Activated CD8-positive, alpha-beta memory T cell treated with anti-CD3 and anti-CD28 coated beads, Interleukin-2, amount 10 ng/mL, durations not matched to agents 7 days and 5 days (primary cell): Measurements from ENCODE around the gene CAMKMT. TPM values are rescaled to one million over a fixed set of nuclear protein-coding genes. Genes with fewer than 3 reads are reported as not detected.

ENCODE experiments used
- ATAC-seq: fragments of 150-1000 bp; cut with Tn5 transposase; one replicate; pipeline ENCODE4 v1.10.0; 2021; ENCODE audit warnings: moderate library complexity
- CTCF ChIA-PET: fragments of 350-600 bp; sonication (Branson Sonifier 250); formaldehyde crosslinking; loops from one replicate; lab custom pipeline; 2021; ENCODE audit warnings: antibody characterized with exemption; lab: Charles Lee
- DNase-seq: peaks from one replicate; pipeline ENCODE4 v3.0.0-alpha.2; 2020
- H3K27ac Mint-ChIP-seq: one replicate; pipeline ENCODE4 v1.8.0; 2021; ENCODE audit warnings: mild to moderate bottlenecking, mixed read lengths
- H3K27me3 Mint-ChIP-seq: one replicate; pipeline ENCODE4 v1.8.0; 2021; ENCODE audit warnings: mixed read lengths
- H3K36me3 Mint-ChIP-seq: one replicate; pipeline ENCODE4 v1.8.0; 2021; ENCODE audit warnings: mild to moderate bottlenecking, mixed read lengths
- H3K4me1 Mint-ChIP-seq: one replicate; pipeline ENCODE4 v1.8.0; 2021; ENCODE audit warnings: mixed read lengths
- H3K4me3 Mint-ChIP-seq: one replicate; pipeline ENCODE4 v1.8.0; 2021; ENCODE audit warnings: mild to moderate bottlenecking, moderate library complexity, mixed read lengths
- H3K9me3 Mint-ChIP-seq: one replicate; pipeline ENCODE4 v1.8.0; 2022; ENCODE audit warnings: low read depth, mixed read lengths
- total RNA-seq, 2 experiments: library from RNA; stranded (reverse); gene quantifications; one replicate each; pipeline ENCODE4 v1.2.3, GENCODE V29; 2021

The CAMKMT gene
- total RNA-seq, 2 experiments from 2014 or later = 12.8 to 13.3 TPM

GRCh38 chr2:44772669-44773378 is 411.1 kb downstream of the CAMKMT start:
- no peak for ATAC-seq
- DNase-seq = no peak
- Mint-ChIP-seq H3K27me3 (peaks cover 12% of the 10 kb centered on the region), H3K27ac (no peak overlapping the region), H3K9me3 (no peaks in the 10 kb centered on the region), H3K4me1 (no peaks in the 10 kb centered on the region), H3K36me3 (no peaks in the 10 kb centered on the region), H3K4me3 (no peak overlapping the region)
- CTCF ChIA-PET = no interaction called here

DNA sequence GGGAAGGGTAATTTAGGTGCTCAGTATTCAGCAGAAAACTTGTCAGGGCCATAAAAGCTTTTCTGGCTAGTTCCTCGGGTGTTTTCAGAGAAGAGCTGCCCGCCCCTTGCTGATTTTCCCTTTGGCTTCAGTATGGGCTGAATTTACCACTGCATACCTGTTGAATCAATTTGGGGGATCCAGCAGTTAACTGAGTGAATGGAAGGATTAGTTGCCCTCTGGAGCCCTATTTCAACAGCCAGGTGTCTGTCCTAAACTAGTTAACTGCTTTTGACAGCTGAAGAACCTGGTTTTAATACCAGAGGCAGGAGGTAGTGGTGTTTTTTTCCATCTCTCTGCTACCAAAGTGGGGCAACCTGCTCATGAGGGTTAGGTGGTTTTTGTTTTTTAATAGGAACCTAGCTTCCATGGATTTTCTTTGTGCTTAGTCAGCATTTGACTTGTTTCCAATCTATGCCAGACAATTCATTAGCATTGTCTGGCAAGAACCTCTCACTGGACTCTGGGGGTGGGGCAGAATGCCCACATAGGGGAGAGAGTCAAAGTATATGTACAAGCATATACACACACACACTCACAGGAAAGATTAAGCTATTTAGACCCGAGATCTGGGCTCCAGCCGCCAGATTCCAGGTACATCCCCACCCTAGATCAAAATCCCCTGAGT is 413.2 kb downstream of the CAMKMT start:
- DNase-seq = no peak
- no peak for ATAC-seq
- Mint-ChIP-seq H3K4me1 (no peaks in the 10 kb centered on the region), H3K27ac (no peak overlapping the region), H3K9me3 (no peaks in the 10 kb centered on the region), H3K4me3 (no peak overlapping the region), H3K27me3 (no peaks in the 10 kb centered on the region), H3K36me3 (peaks cover 4% of the 10 kb centered on the region)
- CTCF ChIA-PET = no interaction called here

DNA sequence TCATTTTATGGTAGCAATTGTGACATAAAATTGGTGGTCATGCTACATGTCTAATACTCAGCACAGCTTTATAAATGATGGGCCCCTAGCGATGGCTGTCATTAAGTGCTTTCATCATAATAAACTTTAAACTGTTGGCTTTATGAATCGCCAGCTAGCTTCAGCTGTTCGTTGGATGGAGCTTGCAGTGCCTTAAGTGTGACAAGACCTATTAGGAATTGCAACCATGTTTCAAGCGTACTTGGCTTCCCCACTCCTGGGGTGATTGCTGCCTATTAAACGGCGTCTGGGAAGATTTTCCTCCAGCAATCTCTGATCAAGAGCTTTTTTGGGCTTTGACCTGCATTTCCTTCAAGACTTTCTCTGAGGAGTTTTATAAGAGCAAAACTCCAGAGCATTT is 415.3 kb downstream of the CAMKMT start:
- peaks cover 5% of the 10 kb centered on the region for H3K36me3 Mint-ChIP-seq
- no peak overlapping the region for H3K27ac Mint-ChIP-seq
- no peak overlapping the region for H3K4me3 Mint-ChIP-seq
- no peak for DNase-seq
- H3K4me1 Mint-ChIP-seq = no peaks in the 10 kb centered on the region
- H3K27me3 Mint-ChIP-seq = no peaks in the 10 kb centered on the region
- H3K9me3 Mint-ChIP-seq = no peaks in the 10 kb centered on the region
- no peak for ATAC-seq
- CTCF ChIA-PET = interaction anchor here (0.6 kb wide), 1 partner anchor 34 kb away, joined by 5 read pairs; no protein-coding TSS in a partner anchor

- Mint-ChIP-seq H3K9me3 (no peaks in the 10 kb centered on the region), H3K27me3 (no peaks in the 10 kb centered on the region), H3K4me1 (no peaks in the 10 kb centered on the region), H3K27ac (no peak overlapping the region), H3K36me3 (peaks cover 5% of the 10 kb centered on the region), H3K4me3 (no peak overlapping the region)
- ATAC-seq = no peak
- CTCF ChIA-PET = no interaction called here
- DNase-seq = no peak
Measured at GRCh38 chr2:44777537-44777936, 415.8 kb downstream of the CAMKMT start.

- CTCF ChIA-PET = no interaction called here
- Mint-ChIP-seq H3K4me3 (no peak overlapping the region), H3K27ac (no peak overlapping the region), H3K36me3 (peaks cover 5% of the 10 kb centered on the region), H3K27me3 (no peaks in the 10 kb centered on the region), H3K4me1 (no peaks in the 10 kb centered on the region), H3K9me3 (no peaks in the 10 kb centered on the region)
- DNase-seq (no peak), ATAC-seq (no peak)
Measured at GRCh38 chr2:44778221-44778654, 416.5 kb downstream of the CAMKMT start.

DNA sequence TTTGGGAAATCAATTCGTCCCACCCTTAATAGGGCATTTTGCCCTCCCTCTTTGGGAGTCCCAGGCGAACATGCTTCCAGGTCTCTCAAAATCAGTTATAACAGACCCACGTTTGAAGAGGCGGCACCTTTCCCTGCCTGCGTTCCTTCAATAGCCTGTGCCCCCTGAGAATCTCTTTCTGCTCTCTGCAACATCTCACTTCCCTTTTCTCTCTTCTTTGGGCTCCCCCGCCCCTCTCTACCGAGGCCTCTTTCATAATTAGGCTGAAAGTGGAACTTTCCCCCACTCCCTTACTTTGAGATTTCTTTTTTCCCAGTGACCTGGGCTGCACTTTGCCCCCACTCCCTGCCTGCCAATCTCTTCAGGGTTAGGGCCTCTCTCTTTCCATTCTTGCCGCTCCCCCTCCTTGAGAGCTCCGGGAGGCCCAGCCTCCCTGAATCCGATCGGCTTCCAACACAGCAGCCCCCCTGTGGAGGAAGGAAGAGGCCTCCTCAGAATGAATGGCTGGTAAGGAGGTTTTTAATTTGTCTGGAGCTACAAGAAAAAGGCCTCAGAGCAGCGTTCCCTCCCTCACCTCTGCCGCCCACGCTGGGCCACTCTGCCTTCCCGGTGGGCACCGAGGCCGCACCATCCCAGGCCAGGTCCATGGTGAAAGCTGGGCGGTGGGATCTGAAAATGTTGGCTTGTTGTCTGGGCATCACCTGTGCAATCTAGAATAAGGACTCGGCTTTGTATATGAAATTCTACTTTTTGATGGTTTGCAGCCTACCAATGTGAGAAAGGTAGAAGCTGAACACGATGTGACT is 417.1 kb downstream of the CAMKMT start:
- DNase-seq (no peak), ATAC-seq (no peak)
- Mint-ChIP-seq H3K4me3 (no peak overlapping the region), H3K36me3 (peaks cover 5% of the 10 kb centered on the region), H3K4me1 (no peaks in the 10 kb centered on the region), H3K27me3 (no peaks in the 10 kb centered on the region), H3K27ac (no peak overlapping the region), H3K9me3 (no peaks in the 10 kb centered on the region)
- CTCF ChIA-PET = no interaction called here

- H3K27ac Mint-ChIP-seq = no peak overlapping the region
- no peaks in the 10 kb centered on the region for H3K27me3 Mint-ChIP-seq
- peaks cover 5% of the 10 kb centered on the region for H3K36me3 Mint-ChIP-seq
- H3K4me1 Mint-ChIP-seq = no peaks in the 10 kb centered on the region
- no peak for DNase-seq
- ATAC-seq = no peak
- CTCF ChIA-PET = no interaction called here
- no peak overlapping the region for H3K4me3 Mint-ChIP-seq
- no peaks in the 10 kb centered on the region for H3K9me3 Mint-ChIP-seq
Measured at GRCh38 chr2:44779793-44780192, 418.0 kb downstream of the CAMKMT start.

GRCh38 chr2:44780406-44780805 is 418.7 kb downstream of the CAMKMT start:
- CTCF ChIA-PET = no interaction called here
- Mint-ChIP-seq H3K4me3 (no peak overlapping the region), H3K9me3 (no peaks in the 10 kb centered on the region), H3K27me3 (no peaks in the 10 kb centered on the region), H3K27ac (no peak overlapping the region), H3K36me3 (peaks cover 5% of the 10 kb centered on the region), H3K4me1 (no peaks in the 10 kb centered on the region)
- DNase-seq = no peak
- ATAC-seq = no peak

DNA sequence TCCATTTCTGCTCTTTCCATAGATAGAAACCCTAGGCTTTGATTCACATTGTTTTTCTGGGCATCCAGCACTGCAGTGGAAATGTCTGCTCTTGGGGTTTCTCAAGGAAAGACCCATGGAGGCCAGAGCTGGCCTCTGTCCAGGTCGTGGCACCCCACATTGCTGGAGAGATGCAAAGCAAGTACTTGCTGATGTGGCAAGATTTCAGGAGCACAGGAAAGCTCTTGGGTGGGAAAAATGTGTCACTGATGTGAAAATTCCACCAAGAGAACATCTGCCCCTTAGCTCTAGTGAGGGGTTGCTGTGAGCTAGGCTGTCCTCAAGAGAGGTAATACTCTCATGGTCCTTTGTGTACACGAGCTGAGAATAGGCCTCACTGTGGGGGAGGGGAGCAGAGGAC is 423.7 kb downstream of the CAMKMT start:
- no peaks in the 10 kb centered on the region for H3K4me1 Mint-ChIP-seq
- peaks cover 2% of the 10 kb centered on the region for H3K36me3 Mint-ChIP-seq
- CTCF ChIA-PET = no interaction called here
- H3K9me3 Mint-ChIP-seq = no peaks in the 10 kb centered on the region
- ATAC-seq (no peak), DNase-seq (no peak)
- H3K27me3 Mint-ChIP-seq = peaks cover 4% of the 10 kb centered on the region
- H3K27ac Mint-ChIP-seq = no peak overlapping the region
- H3K4me3 Mint-ChIP-seq = no peak overlapping the region

DNA sequence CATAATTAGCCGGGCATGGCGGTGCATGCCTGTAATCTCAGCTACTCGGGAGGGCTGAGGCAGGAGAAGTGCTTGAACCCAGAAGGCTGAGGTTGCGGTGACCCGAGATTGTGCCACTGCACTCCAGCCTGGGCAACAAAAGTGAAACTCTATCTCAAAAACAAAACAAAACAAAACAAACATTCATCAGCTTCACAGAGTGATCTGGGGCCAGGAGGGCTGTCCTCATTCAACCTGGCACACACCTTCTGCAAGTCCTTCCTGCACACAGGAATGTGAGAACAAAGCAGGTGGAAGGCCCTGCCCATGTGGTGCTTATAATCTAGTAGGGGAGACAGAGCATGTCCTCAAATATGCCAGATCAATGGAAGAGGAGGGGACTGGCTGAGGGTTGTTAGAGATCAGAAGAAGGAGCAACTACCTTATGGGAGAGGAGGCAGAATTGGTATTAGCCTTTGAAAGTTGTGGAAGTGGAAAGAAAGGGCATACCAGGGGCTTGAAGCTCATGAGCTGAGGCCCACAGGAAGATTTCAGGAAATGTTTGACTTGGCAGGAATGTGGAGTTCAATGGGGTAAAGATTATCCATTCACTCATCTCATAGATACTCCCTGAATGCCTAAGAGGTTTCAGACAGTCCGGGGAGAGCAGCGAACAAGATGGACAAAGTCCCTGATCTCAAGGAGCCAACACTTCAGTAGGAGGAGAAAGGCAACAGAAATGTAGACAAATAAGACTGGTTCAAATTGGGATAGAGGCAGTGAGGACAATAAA is 424.5 kb downstream of the CAMKMT start:
- no peak overlapping the region for H3K4me3 Mint-ChIP-seq
- no peaks in the 10 kb centered on the region for H3K36me3 Mint-ChIP-seq
- CTCF ChIA-PET = no interaction called here
- DNase-seq (no peak), ATAC-seq (no peak)
- H3K27ac Mint-ChIP-seq = no peak overlapping the region
- no peaks in the 10 kb centered on the region for H3K4me1 Mint-ChIP-seq
- H3K9me3 Mint-ChIP-seq = no peaks in the 10 kb centered on the region
- H3K27me3 Mint-ChIP-seq = peaks cover 4% of the 10 kb centered on the region

- CTCF ChIA-PET = no interaction called here
- Mint-ChIP-seq H3K4me1 (no peaks in the 10 kb centered on the region), H3K27ac (no peak overlapping the region), H3K4me3 (no peak overlapping the region), H3K27me3 (peaks cover 4% of the 10 kb centered on the region), H3K36me3 (no peaks in the 10 kb centered on the region), H3K9me3 (no peaks in the 10 kb centered on the region)
- ATAC-seq = no peak
- no peak for DNase-seq
Measured at GRCh38 chr2:44786817-44787214, 425.1 kb downstream of the CAMKMT start.

DNA sequence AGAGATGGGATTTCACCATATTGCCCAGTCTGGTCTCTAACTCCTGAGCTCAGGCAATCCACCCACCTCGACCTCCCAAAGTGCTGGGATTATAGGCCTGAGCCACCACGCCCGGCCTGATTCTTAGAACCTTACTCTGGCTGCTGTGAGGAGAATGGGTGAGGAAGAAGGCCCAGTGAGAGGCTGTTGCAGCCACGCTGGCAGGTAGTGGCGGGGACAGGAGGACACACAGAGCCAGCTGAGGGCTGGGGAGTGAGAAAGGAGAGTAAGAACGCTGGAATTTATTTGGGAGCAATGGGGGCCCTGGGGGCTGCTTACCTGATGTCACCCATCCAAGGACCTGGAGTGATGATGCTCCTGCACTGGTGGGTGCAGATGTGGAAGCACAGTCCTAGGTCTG is 425.9 kb downstream of the CAMKMT start:
- H3K9me3 Mint-ChIP-seq = no peaks in the 10 kb centered on the region
- CTCF ChIA-PET = no interaction called here
- H3K4me1 Mint-ChIP-seq = no peaks in the 10 kb centered on the region
- ATAC-seq (no peak), DNase-seq (no peak)
- H3K4me3 Mint-ChIP-seq = no peak overlapping the region
- peaks cover 10% of the 10 kb centered on the region for H3K27me3 Mint-ChIP-seq
- H3K36me3 Mint-ChIP-seq = no peaks in the 10 kb centered on the region
- no peak overlapping the region for H3K27ac Mint-ChIP-seq

GRCh38 chr2:44789446-44789845 is 427.7 kb downstream of the CAMKMT start:
- Mint-ChIP-seq H3K27me3 (peaks cover 17% of the 10 kb centered on the region), H3K9me3 (no peaks in the 10 kb centered on the region)

More at GRCh38 chr2:44789446-44789845, 427.7 kb downstream of the CAMKMT start:
- CTCF ChIA-PET = no interaction called here
- Mint-ChIP-seq H3K36me3 (no peaks in the 10 kb centered on the region), H3K4me3 (no peak overlapping the region), H3K4me1 (no peaks in the 10 kb centered on the region), H3K27ac (no peak overlapping the region)
- DNase-seq (no peak), ATAC-seq (no peak)
